Measurements from ENCODE around the gene STAM.

DNA sequence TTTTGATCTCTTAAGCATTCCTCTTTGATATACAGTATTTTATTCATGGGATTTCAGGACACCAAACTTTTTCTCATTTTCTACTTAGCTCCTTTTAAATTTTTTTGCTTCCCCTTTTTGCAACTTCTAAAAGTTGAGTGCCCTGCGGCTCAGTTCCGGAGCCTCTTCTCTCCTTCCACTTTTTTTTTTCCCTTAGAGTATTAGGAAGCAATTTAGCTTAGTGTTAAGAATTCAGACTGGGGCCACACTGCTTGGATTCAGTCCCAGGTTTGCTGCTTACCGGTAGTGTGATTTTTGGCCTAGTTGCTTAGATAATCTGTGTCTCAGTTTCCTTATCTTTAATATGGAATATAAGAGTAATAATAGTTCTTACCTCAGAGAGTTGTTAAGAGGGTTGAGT, 3.4 kb downstream of the STAM start:
- TF ChIP-seq, protein P1, sequence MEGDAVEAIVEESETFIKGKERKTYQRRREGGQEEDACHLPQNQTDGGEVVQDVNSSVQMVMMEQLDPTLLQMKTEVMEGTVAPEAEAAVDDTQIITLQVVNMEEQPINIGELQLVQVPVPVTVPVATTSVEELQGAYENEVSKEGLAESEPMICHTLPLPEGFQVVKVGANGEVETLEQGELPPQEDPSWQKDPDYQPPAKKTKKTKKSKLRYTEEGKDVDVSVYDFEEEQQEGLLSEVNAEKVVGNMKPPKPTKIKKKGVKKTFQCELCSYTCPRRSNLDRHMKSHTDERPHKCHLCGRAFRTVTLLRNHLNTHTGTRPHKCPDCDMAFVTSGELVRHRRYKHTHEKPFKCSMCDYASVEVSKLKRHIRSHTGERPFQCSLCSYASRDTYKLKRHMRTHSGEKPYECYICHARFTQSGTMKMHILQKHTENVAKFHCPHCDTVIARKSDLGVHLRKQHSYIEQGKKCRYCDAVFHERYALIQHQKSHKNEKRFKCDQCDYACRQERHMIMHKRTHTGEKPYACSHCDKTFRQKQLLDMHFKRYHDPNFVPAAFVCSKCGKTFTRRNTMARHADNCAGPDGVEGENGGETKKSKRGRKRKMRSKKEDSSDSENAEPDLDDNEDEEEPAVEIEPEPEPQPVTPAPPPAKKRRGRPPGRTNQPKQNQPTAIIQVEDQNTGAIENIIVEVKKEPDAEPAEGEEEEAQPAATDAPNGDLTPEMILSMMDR (IDR thresholded peaks at IDR 0.05), result no peak
- TF ChIP-seq POLR2A (IDR thresholded peaks at IDR 0.05), result no peak
